HG02852 (cell line): ENCODE data around the gene PALLD.
"Not testable (repeated sequence)": the region's sequence is repeated elsewhere in the genome, so short reads cannot be mapped to it uniquely, and the experiment has no call there.

Experiments
- ATAC-seq: cut with Tn5 transposase; IDR thresholded peaks from one replicate; pipeline ENCODE4 v1.9.1; 2021; ENCODE audit warnings: mild to moderate bottlenecking, moderate library complexity; ENCODE audit not compliant: unreplicated experiment

The PALLD gene

GRCh38 chr4:168696280-168696679 lies 199.4 kb downstream of the PALLD start:
- ATAC-seq: no peak

GRCh38 chr4:168696826-168697225 lies 200.0 kb downstream of the PALLD start:
- no peak for ATAC-seq

GRCh38 chr4:168699224-168699878 lies 202.5 kb downstream of the PALLD start:
- ATAC-seq: no peak

GRCh38 chr4:168701061-168701460 lies 204.2 kb downstream of the PALLD start:
- ATAC-seq: no peak

- not testable (repeated sequence) for ATAC-seq
These were observed 205.8 kb downstream of the PALLD start for GRCh38 chr4:168702581-168703087.

- ATAC-seq: no peak
These were observed 208.3 kb downstream of the PALLD start for GRCh38 chr4:168705121-168705520.

GRCh38 chr4:168707205-168707604 lies 210.4 kb downstream of the PALLD start:
- no peak for ATAC-seq

- ATAC-seq: no peak
These were observed 211.3 kb downstream of the PALLD start for GRCh38 chr4:168708108-168708507.

- no peak for ATAC-seq
These were observed 213.6 kb downstream of the PALLD start for GRCh38 chr4:168710353-168710946.

GRCh38 chr4:168711197-168712140 lies 214.6 kb downstream of the PALLD start:
- no peak for ATAC-seq

- no peak for ATAC-seq
These were observed 215.6 kb downstream of the PALLD start for GRCh38 chr4:168712316-168712890.

GRCh38 chr4:168713253-168713652 lies 216.4 kb downstream of the PALLD start:
- no peak for ATAC-seq

GRCh38 chr4:168715896-168716295 lies 219.0 kb downstream of the PALLD start:
- ATAC-seq: no peak

GRCh38 chr4:168716406-168717129 lies 219.7 kb downstream of the PALLD start:
- no peak for ATAC-seq

GRCh38 chr4:168717847-168718246 lies 221.0 kb downstream of the PALLD start:
- ATAC-seq: no peak

- ATAC-seq: no peak
These were observed 222.9 kb downstream of the PALLD start for GRCh38 chr4:168719725-168720124.

GRCh38 chr4:168720396-168720900 lies 223.6 kb downstream of the PALLD start:
- ATAC-seq: no peak

- no peak for ATAC-seq
These were observed 225.5 kb downstream of the PALLD start for GRCh38 chr4:168722391-168722790.

- no peak for ATAC-seq
These were observed 226.2 kb downstream of the PALLD start for GRCh38 chr4:168723020-168723419.

GRCh38 chr4:168723569-168723968 lies 226.7 kb downstream of the PALLD start:
- ATAC-seq: no peak
